Measurements from ENCODE around the gene FRMD5. TPM values are rescaled to one million over a fixed set of nuclear protein-coding genes. Genes with fewer than 3 reads are reported as not detected.
A peak's percentile ranks its signal among the peaks of the same experiment; 100 is the strongest.
"Not testable (repeated sequence)": the region's sequence is repeated elsewhere in the genome, so short reads cannot be mapped to it uniquely, and the experiment has no call there.

The FRMD5 gene
- polyA plus RNA-seq, 6 donors from 2014 or later: 0.17 to 0.77 (median 0.23) TPM; not detected in 1

- ATAC-seq (ENCODE audit: low read depth in 2 of 2) (no peak), DNase-seq (no peak)
- no peaks in the 10 kb centered on the region for H3K9me3 Mint-ChIP-seq
- H3K27ac Mint-ChIP-seq: no peak overlapping the region
- H3K27me3 Mint-ChIP-seq: peaks cover 13 to 26% (median 22%) of the 10 kb centered on the region in 3 donors
- peaks cover 0 to 4% (median 2%) of the 10 kb centered on the region in 3 donors for H3K4me1 Mint-ChIP-seq
- no peaks in the 10 kb centered on the region for H3K36me3 Mint-ChIP-seq
- H3K4me3 Mint-ChIP-seq: no peak overlapping the region
Observed at GRCh38 chr15:44069489-44069888, 125.6 kb downstream of the FRMD5 start.

- H3K36me3 Mint-ChIP-seq: no peaks in the 10 kb centered on the region
- H3K27ac Mint-ChIP-seq: no peak overlapping the region
- no peak overlapping the region for H3K4me3 Mint-ChIP-seq
- ATAC-seq (ENCODE audit: low read depth in 2 of 2) (no peak), DNase-seq (no peak)
- H3K27me3 Mint-ChIP-seq: peaks cover 13 to 34% (median 22%) of the 10 kb centered on the region in 3 donors
- H3K4me1 Mint-ChIP-seq: peaks cover 0 to 4% (median 2%) of the 10 kb centered on the region in 3 donors
- no peaks in the 10 kb centered on the region for H3K9me3 Mint-ChIP-seq
Observed at GRCh38 chr15:44068347-44068746, 126.7 kb downstream of the FRMD5 start.

GRCh38 chr15:44066211-44066827 lies 128.8 kb downstream of the FRMD5 start:
- ATAC-seq (ENCODE audit: low read depth in 2 of 2) (peak in 1 of 2 donors; percentile 30), DNase-seq (peak; percentile 24)
- Mint-ChIP-seq H3K4me3 (no peak overlapping the region), H3K27me3 (peaks cover 13 to 35% (median 22%) of the 10 kb centered on the region in 3 donors), H3K27ac (no peak overlapping the region), H3K4me1 (peaks cover 0 to 4% (median 2%) of the 10 kb centered on the region in 3 donors), H3K36me3 (no peaks in the 10 kb centered on the region), H3K9me3 (no peaks in the 10 kb centered on the region)

GRCh38 chr15:44064706-44065105 lies 130.4 kb downstream of the FRMD5 start:
- peaks cover 5 to 33% (median 22%) of the 10 kb centered on the region in 3 donors for H3K27me3 Mint-ChIP-seq
- ATAC-seq (ENCODE audit: low read depth in 2 of 2): no peak
- no peaks in the 10 kb centered on the region for H3K36me3 Mint-ChIP-seq
- no peak overlapping the region for H3K27ac Mint-ChIP-seq
- H3K4me1 Mint-ChIP-seq: peaks cover 0 to 4% (median 2%) of the 10 kb centered on the region in 3 donors
- DNase-seq: no peak
- H3K9me3 Mint-ChIP-seq: no peaks in the 10 kb centered on the region
- H3K4me3 Mint-ChIP-seq: no peak overlapping the region

GRCh38 chr15:44058126-44058525 lies 136.9 kb downstream of the FRMD5 start:
- Mint-ChIP-seq H3K9me3 (no peaks in the 10 kb centered on the region), H3K27ac (no peak overlapping the region), H3K4me1 (no peaks in the 10 kb centered on the region), H3K4me3 (no peak overlapping the region), H3K27me3 (peaks cover 9 to 43% (median 32%) of the 10 kb centered on the region in 3 donors), H3K36me3 (no peaks in the 10 kb centered on the region)
- ATAC-seq (ENCODE audit: low read depth in 2 of 2): no peak
- no peak for DNase-seq

GRCh38 chr15:44045661-44046060 lies 149.4 kb downstream of the FRMD5 start:
- no peaks in the 10 kb centered on the region for H3K4me1 Mint-ChIP-seq
- H3K4me3 Mint-ChIP-seq: no peak overlapping the region
- H3K27me3 Mint-ChIP-seq: peaks cover 20 to 31% (median 21%) of the 10 kb centered on the region in 3 donors
- H3K36me3 Mint-ChIP-seq: no peaks in the 10 kb centered on the region
- DNase-seq: no peak
- H3K27ac Mint-ChIP-seq: no peak overlapping the region
- H3K9me3 Mint-ChIP-seq: peaks cover 0 to 6% (median 0%) of the 10 kb centered on the region in 7 donors
- no peak for ATAC-seq (ENCODE audit: low read depth in 2 of 2)

GRCh38 chr15:44045217-44045616 lies 149.9 kb downstream of the FRMD5 start:
- ATAC-seq (ENCODE audit: low read depth in 2 of 2) (no peak), DNase-seq (no peak)
- H3K27ac Mint-ChIP-seq: no peak overlapping the region
- peaks cover 21 to 36% (median 25%) of the 10 kb centered on the region in 3 donors for H3K27me3 Mint-ChIP-seq
- peaks cover 0 to 6% (median 0%) of the 10 kb centered on the region in 7 donors for H3K9me3 Mint-ChIP-seq
- H3K4me1 Mint-ChIP-seq: no peaks in the 10 kb centered on the region
- no peaks in the 10 kb centered on the region for H3K36me3 Mint-ChIP-seq
- H3K4me3 Mint-ChIP-seq: no peak overlapping the region

- Mint-ChIP-seq H3K36me3 (peaks cover 0 to 4% of the 10 kb centered on the region in 2 donors), H3K27ac (no peak overlapping the region), H3K4me3 (no peak overlapping the region), H3K4me1 (no peaks in the 10 kb centered on the region), H3K27me3 (peaks cover 37 to 51% (median 48%) of the 10 kb centered on the region in 3 donors), H3K9me3 (peaks cover 0 to 12% (median 4%) of the 10 kb centered on the region in 7 donors)
- no peak for ATAC-seq (ENCODE audit: low read depth in 2 of 2)
- no peak for DNase-seq
Observed at GRCh38 chr15:44038755-44039191, 156.3 kb downstream of the FRMD5 start.

- Mint-ChIP-seq H3K9me3 (peaks cover 0 to 10% (median 4%) of the 10 kb centered on the region in 7 donors), H3K4me3 (no peak overlapping the region), H3K27ac (no peak overlapping the region), H3K4me1 (no peaks in the 10 kb centered on the region), H3K36me3 (peaks cover 0 to 4% of the 10 kb centered on the region in 2 donors), H3K27me3 (peaks cover 20 to 41% (median 36%) of the 10 kb centered on the region in 3 donors)
- no peak for DNase-seq
- ATAC-seq (ENCODE audit: low read depth in 2 of 2): no peak
Observed at GRCh38 chr15:44035781-44036699, 159.0 kb downstream of the FRMD5 start.

GRCh38 chr15:44034933-44035624 lies 160.0 kb downstream of the FRMD5 start:
- DNase-seq (no peak), ATAC-seq (ENCODE audit: low read depth in 2 of 2) (no peak)
- Mint-ChIP-seq H3K4me1 (no peaks in the 10 kb centered on the region), H3K27ac (no peak overlapping the region), H3K36me3 (peaks cover 0 to 4% of the 10 kb centered on the region in 2 donors), H3K9me3 (peaks cover 0 to 10% (median 4%) of the 10 kb centered on the region in 7 donors), H3K27me3 (peaks cover 20 to 40% (median 36%) of the 10 kb centered on the region in 3 donors), H3K4me3 (no peak overlapping the region)

- Mint-ChIP-seq H3K36me3 (peaks cover 0 to 4% of the 10 kb centered on the region in 2 donors), H3K4me1 (no peaks in the 10 kb centered on the region), H3K9me3 (peaks cover 0 to 10% (median 2%) of the 10 kb centered on the region in 7 donors), H3K4me3 (no peak overlapping the region), H3K27me3 (peaks cover 14 to 36% (median 31%) of the 10 kb centered on the region in 3 donors), H3K27ac (no peak overlapping the region)
- ATAC-seq (ENCODE audit: low read depth in 2 of 2): no peak
- DNase-seq: no peak
Observed at GRCh38 chr15:44034334-44034733, 160.7 kb downstream of the FRMD5 start.

GRCh38 chr15:44033894-44034293 lies 161.2 kb downstream of the FRMD5 start:
- ATAC-seq (ENCODE audit: low read depth in 2 of 2): no peak
- peaks cover 12 to 37% (median 31%) of the 10 kb centered on the region in 3 donors for H3K27me3 Mint-ChIP-seq
- H3K36me3 Mint-ChIP-seq: peaks cover 0 to 4% of the 10 kb centered on the region in 2 donors
- H3K4me1 Mint-ChIP-seq: no peaks in the 10 kb centered on the region
- H3K9me3 Mint-ChIP-seq: peaks cover 0 to 10% (median 2%) of the 10 kb centered on the region in 7 donors
- H3K27ac Mint-ChIP-seq: no peak overlapping the region
- no peak for DNase-seq
- no peak overlapping the region for H3K4me3 Mint-ChIP-seq

- not testable (repeated sequence) for H3K27ac Mint-ChIP-seq, H3K36me3 Mint-ChIP-seq
Observed at GRCh38 chr15:44032820-44033219, 162.3 kb downstream of the FRMD5 start.

More at GRCh38 chr15:44032820-44033219, 162.3 kb downstream of the FRMD5 start:
- ATAC-seq (ENCODE audit: low read depth in 2 of 2); H3K4me3 Mint-ChIP-seq; DNase-seq; H3K4me1 Mint-ChIP-seq: not testable (repeated sequence)
- H3K9me3 Mint-ChIP-seq: peaks cover 0 to 10% (median 2%) of the 10 kb centered on the region in 7 donors
- peaks cover 12 to 35% (median 31%) of the 10 kb centered on the region in 3 donors for H3K27me3 Mint-ChIP-seq

All from naive B cell (primary cell).